CMK (cell line): ENCODE data around the gene SLC12A6.
"Not testable (repeated sequence)": the region's sequence is repeated elsewhere in the genome, so short reads cannot be mapped to it uniquely, and the experiment has no call there.

Experiments used
- DNase-seq: peaks from one replicate; pipeline ENCODE4 v3.0.0-alpha.2; 2010; ENCODE audit warnings: low read depth

SLC12A6 gene

GRCh38 chr15:34357653-34358052 is 20.1 kb upstream of the SLC12A6 start:
- no peak for DNase-seq

- no peak for DNase-seq
Measured at GRCh38 chr15:34355241-34355640, 17.7 kb upstream of the SLC12A6 start.

DNA sequence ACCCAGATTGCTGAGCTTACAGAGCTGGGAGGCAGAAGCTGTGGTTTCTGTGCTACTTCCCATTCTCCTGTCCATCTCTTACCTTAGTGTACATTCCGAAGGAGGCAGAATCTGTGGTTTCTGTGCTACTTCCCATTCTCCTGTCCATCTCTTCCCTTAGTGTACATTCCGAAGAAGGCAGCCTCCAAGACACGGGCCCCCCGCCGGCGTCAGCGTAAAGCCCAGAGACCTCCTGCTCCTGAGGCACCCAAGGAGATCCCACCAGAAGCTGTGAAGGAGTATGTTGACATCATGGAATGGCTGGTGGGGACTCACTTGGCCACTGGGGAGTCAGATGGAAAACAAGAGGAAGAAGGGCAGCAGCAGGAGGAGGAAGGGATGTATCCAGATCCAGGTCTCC is 16.7 kb upstream of the SLC12A6 start:
- no peak for DNase-seq

- no peak for DNase-seq
Measured at GRCh38 chr15:34353627-34354026, 16.0 kb upstream of the SLC12A6 start.

DNA sequence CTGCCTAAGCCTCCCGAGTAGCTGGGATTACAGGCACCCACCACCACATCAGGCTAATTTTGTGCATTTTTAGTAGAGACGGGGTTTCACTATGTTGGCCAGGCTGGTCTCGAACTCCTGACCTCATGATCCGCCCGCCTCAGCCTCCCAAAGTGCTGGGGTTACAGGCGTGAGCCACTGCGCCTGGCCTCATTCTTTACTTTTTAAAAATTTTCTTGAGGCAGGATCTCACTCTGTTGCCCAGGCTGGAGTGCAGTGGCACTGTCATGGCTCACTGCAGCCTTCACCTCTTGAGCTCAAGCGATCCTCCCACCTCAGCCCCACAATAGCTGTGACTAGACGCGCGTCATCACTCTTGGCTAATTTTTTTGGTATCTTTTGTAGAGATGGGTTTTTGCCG is 15.4 kb upstream of the SLC12A6 start:
- not testable (repeated sequence) for DNase-seq

- no peak for DNase-seq
Measured at GRCh38 chr15:34349769-34350168, 12.2 kb upstream of the SLC12A6 start.

- DNase-seq: no peak
Measured at GRCh38 chr15:34348735-34349300, 11.2 kb upstream of the SLC12A6 start.

DNA sequence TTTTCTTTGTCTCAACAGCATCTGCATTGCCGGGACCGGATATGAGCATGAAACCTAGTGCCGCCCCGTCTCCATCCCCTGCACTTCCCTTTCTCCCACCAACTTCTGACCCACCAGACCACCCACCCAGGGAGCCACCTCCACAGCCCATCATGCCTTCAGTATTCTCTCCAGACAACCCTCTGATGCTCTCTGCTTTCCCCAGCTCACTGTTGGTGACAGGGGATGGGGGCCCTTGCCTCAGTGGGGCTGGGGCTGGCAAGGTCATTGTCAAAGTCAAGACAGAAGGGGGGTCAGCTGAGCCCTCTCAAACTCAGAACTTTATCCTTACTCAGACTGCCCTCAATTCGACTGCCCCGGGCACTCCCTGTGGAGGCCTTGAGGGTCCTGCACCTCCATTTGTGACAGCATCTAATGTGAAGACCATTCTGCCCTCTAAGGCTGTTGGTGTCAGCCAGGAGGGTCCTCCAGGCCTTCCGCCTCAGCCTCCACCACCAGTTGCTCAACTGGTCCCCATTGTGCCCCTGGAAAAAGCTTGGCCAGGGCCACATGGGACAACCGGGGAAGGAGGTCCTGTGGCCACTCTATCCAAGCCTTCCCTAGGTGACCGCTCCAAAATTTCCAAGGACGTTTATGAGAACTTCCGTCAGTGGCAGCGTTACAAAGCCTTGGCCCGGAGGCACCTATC is 10.5 kb upstream of the SLC12A6 start:
- no peak for DNase-seq

GRCh38 chr15:34342737-34343575 is 5.4 kb upstream of the SLC12A6 start, which contains the start of the genes NOP10 and NUTM1:
Gene NOP10, minus strand, starts transcription at chr15:34343136. Its CDS starts 63 bp downstream, at chr15:34343073.
Gene NUTM1, plus strand, starts transcription at chr15:34343315. Its CDS starts 382 bp downstream, at chr15:34343697.
- peak; percentile 80 for DNase-seq

DNA sequence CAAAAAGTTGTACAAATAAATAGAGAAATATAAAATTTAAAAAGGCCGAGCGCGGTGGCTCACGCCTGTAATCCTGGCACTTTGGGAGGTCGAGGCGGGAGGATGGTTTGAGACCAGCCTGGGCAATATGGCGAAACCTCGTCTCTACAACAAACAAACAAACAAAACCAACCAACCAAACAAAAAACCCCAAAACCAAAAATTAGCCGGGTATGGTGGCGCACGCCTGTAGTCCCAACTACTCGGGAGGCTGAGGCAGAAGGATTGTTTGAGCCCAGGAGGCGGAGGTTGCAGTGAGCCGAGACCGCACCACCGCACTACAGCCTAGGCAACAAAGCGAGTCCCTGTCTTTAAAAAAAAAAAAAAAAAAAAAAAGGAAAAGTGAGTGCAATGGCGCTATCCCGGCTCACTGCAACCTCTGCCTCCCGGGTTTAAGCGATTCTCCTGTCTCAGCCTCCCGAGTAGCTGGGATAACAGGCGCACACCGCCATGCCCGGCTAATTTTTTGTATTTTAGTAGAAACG is 4.7 kb upstream of the SLC12A6 start:
- DNase-seq: not testable (repeated sequence)

DNA sequence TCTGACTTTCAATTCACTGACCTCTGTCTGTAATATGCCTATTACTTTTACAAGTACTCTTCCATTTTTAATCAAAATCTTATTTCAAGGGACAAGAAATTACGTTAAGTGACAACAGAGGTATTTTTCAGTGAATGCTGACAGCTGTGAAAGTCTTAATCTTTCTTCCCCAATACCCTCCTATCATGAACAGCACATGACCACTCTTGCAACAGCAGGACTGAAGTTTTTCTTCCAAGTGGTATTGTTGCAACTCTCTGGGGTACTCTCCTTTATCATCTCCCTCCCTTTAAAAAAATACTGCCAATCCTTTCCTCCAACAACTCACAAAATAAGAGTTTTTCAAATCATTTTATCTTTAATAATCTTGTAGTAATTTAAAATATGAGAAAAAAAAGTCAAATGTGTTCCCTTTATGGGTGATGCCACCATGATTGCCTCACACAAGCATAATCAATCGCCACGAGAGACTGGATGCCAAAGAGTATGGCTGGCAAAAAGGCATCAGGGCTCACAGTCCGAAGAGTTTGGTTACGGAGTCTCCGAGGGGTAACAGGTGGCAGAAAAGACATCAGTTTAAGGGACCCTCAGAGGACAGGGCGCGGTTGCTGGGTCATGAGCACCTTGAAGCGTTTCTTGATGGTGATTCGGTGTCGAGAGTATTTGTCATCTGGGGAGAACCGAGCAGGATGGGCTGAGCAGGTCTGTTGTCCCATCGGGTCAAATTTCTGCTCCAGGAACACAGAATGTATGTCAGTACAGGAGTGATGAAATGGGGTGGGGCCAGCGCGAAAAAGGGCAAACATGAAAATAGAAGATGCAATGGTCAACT is 4.0 kb upstream of the SLC12A6 start:
- no peak for DNase-seq

GRCh38 chr15:34339946-34340345 is 2.4 kb upstream of the SLC12A6 start:
- DNase-seq: no peak

DNA sequence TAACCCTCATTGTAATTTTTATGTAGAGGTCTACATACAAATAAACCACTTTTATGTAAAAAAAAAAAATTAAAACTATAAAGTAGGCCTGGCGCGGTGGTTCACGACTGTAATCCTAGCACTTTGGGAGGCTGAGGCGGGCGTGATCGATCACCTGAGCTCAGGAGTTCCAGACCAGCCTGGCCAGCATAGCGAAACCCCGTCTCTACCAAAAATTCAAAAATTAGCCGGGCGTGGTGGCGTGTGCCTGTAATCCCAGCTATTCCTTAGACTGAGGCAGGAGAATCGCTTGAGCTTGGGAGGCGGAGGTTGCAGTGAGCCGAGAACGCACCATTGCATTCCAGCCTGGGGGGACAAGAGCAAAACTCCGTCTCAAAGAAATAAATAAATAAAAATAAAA is 766 bp upstream of the SLC12A6 start:
- no peak for DNase-seq

- no peak for DNase-seq
Measured at GRCh38 chr15:34336991-34337556, 507 bp downstream of the SLC12A6 start.

- no peak for DNase-seq
Measured at GRCh38 chr15:34336231-34336990, 1.2 kb downstream of the SLC12A6 start.

DNA sequence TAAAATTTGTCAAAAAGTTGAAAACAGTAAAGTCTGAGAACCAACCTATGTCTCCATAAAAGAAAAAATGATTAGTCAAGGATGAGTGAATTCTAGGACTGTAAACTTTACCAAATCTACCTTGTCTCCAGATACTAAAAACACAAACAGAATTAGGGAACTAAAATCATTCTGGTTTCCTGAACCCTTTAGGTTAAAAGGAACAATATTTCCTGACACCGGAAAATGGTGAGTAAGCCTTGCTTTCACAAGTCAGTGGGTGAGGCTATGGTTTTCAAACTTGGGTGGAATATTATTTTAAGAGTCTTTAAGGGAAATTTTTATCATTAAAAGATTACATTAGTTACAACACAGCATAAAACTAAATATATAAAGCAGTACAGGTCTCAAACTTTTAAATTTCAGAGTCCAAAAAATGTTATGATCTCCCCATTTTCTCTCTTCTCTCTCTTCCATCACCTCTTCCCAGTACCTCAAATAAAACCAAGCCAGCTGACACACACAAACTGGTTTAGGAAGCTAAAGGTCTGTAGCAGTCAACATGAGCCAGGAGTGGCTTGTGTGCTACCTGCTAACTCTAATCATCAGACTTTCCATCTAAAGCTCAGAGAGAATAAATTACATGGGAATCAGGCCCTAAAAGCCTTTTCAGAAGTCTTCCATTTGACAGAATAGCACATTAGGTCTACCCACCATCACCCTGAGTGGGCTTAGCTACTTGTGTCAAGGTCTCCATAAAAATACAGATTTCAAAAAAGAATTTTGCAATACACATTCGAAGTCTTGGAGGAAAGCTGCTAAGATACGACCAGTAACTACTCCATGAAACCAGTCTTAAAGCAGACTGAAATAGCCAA is 2.2 kb downstream of the SLC12A6 start:
- DNase-seq: no peak

DNA sequence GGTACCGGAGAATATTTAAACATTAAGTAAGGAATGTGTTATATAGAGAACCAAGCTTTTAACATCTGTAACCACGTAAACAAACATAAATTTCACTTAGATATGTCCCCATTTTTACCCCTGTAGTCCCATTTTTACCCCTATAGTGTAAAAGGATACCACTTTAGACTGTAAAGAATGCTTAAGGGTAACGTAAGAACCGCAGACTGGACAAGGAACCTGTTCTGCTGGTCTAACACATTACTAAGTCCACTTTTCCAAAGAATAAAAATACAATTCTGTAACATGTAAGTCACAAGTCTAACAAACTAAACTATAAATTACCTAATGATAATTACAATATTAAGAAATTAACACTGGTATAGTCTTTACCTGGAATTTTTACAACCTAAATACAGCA is 2.9 kb downstream of the SLC12A6 start:
- DNase-seq: no peak

DNA sequence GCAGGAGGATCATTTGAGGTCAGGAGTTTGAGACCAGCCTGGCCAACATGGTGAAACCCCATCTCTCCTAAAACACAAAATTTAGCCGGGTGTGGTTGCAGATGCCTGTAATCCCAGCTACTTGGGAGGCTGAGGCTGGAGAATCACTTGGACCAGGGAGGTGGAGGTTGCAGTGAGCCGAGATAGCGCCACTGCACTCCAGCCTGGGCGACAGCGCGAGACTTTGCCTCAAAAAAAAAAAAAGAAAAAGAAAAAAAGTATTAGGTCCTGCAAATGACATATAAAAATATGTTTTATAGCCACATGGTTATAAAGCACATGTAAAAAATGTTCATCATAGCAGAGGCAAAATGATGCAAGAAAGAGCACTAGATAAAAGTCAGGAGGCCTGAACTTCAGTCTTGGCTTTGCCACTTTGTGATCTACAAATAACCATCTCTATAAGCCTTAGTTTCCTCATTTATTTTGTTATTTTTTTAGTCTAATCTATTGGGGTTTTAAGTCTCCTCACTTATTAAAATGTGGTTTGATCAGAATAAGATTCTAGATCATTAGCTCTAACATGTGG is 4.9 kb downstream of the SLC12A6 start:
- no peak for DNase-seq

DNA sequence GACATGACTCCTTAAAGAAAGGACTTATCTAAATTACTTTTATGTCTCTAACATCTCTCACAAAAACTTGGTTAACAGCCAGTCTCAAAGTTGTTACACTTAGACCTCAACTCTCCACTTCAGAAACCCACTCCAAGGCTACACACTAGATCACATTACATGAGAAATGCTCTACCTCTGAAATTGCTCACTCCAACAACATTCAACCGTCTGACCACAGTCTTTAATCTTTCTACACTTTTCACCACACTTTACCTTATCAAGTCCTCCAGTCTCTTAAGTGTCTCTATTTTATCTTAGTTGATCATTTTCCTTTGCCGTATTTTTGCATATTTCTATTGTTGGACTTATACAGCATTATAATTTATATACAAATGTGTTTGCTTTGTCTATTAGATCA is 5.8 kb downstream of the SLC12A6 start:
- DNase-seq: no peak
